ENCODE measurements around the gene GPBAR1. TPM values are rescaled to one million over a fixed set of nuclear protein-coding genes. Genes with fewer than 3 reads are reported as not detected.

Gene GPBAR1
- total RNA-seq, 6 donors from 2014 or later = 0.33 to 6.4 (median 4.1) TPM

DNA sequence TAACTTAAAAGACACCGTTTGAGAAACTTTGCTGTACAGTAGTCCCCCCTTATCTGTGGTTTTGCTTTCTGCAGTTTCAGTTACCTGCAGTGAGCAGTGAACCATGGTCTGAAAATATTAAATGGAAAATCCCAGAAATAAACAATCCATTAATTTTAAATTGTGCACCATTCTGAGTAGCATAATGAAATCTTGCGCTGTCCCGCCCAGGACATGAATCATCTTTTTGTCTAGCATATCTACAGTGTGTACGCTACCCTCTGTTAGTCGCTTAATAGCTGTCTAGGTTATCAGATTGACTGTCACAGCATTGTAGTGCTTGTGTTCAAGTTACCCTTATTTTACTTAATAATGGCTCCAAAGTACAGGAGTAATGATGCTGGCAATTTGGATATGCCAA is 37.8 kb upstream of the GPBAR1 start:
- H3K36me3 ChIP-seq = peaks cover 7 to 59% (median 35%) of the 10 kb centered on the region in 4 donors
- TF ChIP-seq CTCF (IDR thresholded peaks at IDR 0.05) = no peak
- TF ChIP-seq POLR2AphosphoS5 (IDR thresholded peaks at IDR 0.05) = no peak
- TF ChIP-seq EP300 (IDR thresholded peaks at IDR 0.05) = no peak
- TF ChIP-seq POLR2A (IDR thresholded peaks at IDR 0.05) = no peak
- WGBS, 2 donors = 60 to 66% methylated on average over 5 of the region's 5 CpGs

GRCh38 chr2:218224186-218224585 is 36.6 kb upstream of the GPBAR1 start:
- WGBS, 2 donors = 50 to 72% methylated on average over 1 of the region's 1 CpG
- H3K4me1 ChIP-seq = peaks cover 66 to 82% (median 68%) of the 10 kb centered on the region in 4 donors

More for the DNA sequence above, 37.8 kb upstream of the GPBAR1 start:
- ATAC-seq (ENCODE audit: low FRiP score in 2 of 2) (no peak), DNase-seq (no peak)
- no peaks in the 10 kb centered on the region for H3K27me3 ChIP-seq
- H3K4me3 ChIP-seq = no peak overlapping the region
- H3K9me3 ChIP-seq = no peaks in the 10 kb centered on the region
- peak overlapping the region in 3 of 4 donors; percentile 21 to 57 (median 42) for H3K27ac ChIP-seq
- peaks cover 67 to 82% (median 68%) of the 10 kb centered on the region in 4 donors for H3K4me1 ChIP-seq

DNA sequence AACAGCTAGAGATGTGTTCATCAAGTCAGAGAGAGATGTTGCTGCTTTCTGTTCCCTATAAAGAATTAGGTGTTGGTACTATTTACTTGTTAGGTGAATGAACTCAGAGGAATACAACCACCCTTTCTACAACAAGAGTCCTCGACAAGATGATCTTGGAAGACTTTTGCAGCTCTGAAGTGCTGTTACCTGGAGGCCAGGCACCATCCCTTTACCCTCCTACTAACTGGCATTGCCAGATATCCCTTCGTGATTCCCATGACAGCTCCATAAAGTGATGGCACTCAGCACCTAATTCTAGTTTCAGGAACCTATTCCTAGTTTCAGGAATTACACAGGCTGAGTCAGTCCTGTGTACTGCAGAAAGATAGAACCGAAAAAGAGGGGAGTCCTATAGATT is 33.9 kb upstream of the GPBAR1 start:
- Histone ChIP-seq H3K27me3 (no peaks in the 10 kb centered on the region), H3K4me3 (no peak overlapping the region), H3K4me1 (peaks cover 56 to 76% (median 59%) of the 10 kb centered on the region in 4 donors), H3K27ac (no peak overlapping the region), H3K9me3 (no peaks in the 10 kb centered on the region), H3K36me3 (peaks cover 12 to 92% (median 64%) of the 10 kb centered on the region in 4 donors)
- TF ChIP-seq POLR2AphosphoS5 (IDR thresholded peaks at IDR 0.05) (no peak), EP300 (IDR thresholded peaks at IDR 0.05) (no peak), CTCF (IDR thresholded peaks at IDR 0.05) (no peak), POLR2A (IDR thresholded peaks at IDR 0.05) (no peak)
- ATAC-seq (ENCODE audit: low FRiP score in 2 of 2) (no peak), DNase-seq (no peak)
- WGBS, 2 donors = 85 to 86% methylated on average over 3 of the region's 3 CpGs

More at GRCh38 chr2:218224186-218224585, 36.6 kb upstream of the GPBAR1 start:
- peaks cover 7 to 70% (median 42%) of the 10 kb centered on the region in 4 donors for H3K36me3 ChIP-seq
- peak overlapping the region in 2 of 4 donors; percentile 6 to 25 for H3K27ac ChIP-seq
- no peaks in the 10 kb centered on the region for H3K27me3 ChIP-seq
- TF ChIP-seq POLR2AphosphoS5 (IDR thresholded peaks at IDR 0.05) (no peak), CTCF (IDR thresholded peaks at IDR 0.05) (no peak), POLR2A (IDR thresholded peaks at IDR 0.05) (no peak), EP300 (IDR thresholded peaks at IDR 0.05) (no peak)
- ATAC-seq (ENCODE audit: low FRiP score in 2 of 2) (no peak), DNase-seq (no peak)
- no peak overlapping the region for H3K4me3 ChIP-seq
- no peaks in the 10 kb centered on the region for H3K9me3 ChIP-seq

DNA sequence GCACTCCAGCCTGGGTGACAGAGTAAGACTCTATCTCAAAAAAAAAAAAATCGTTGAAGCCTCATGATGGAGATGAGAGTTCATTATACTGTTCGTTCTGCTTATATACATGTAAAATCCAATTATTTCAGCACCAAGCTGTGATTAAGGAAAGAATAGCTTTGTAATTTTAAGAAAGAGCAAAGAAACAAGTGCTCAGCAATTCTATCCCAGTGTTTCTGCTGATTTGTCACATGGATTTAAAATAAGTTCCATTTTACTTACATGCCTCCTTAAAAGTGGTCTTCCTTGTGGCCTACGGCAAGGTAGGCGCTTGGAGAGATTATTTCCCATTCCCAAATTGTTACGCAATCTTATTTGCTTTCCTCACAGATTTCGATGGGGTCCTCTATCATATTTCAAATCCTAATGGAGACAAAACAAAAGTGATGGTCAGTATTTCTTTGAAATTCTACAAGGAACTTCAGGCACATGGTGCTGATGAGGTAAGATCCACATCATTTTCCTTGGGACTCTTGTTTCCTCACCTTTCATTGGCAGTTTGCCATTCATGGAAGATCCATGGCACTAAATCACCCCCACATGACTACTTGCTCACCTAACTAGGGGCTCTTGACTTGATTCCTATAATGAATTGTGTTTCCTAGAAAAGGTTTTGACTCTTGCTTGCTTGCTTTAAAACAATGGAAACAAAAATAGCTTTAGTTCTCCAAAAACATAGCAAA is 32.3 kb upstream of the GPBAR1 start:
- no peak for ATAC-seq (ENCODE audit: low FRiP score in 2 of 2)
- WGBS, 2 donors = 81% methylated on average over 6 of the region's 6 CpGs
- no peak overlapping the region for H3K4me3 ChIP-seq
- no peak for DNase-seq
- H3K27me3 ChIP-seq = no peaks in the 10 kb centered on the region
- TF ChIP-seq CTCF (IDR thresholded peaks at IDR 0.05) (no peak), POLR2A (IDR thresholded peaks at IDR 0.05) (no peak), EP300 (IDR thresholded peaks at IDR 0.05) (no peak)
- H3K9me3 ChIP-seq = no peaks in the 10 kb centered on the region
- H3K27ac ChIP-seq = peak overlapping the region; percentile 30 to 71 (median 49)
- H3K36me3 ChIP-seq = peaks cover 20 to 93% (median 75%) of the 10 kb centered on the region in 4 donors
- H3K4me1 ChIP-seq = peaks cover 40 to 65% (median 42%) of the 10 kb centered on the region in 4 donors

Measured in upper lobe of left lung (tissue), 6 donors.